Stromal cell of bone marrow (primary cell): ENCODE data around the gene KHNYN.

Source experiments
- DNase-seq: peaks from one replicate; pipeline ENCODE4 v3.0.0-alpha.2; 2012; ENCODE audit warnings: low read depth

The KHNYN gene

GRCh38 chr14:24422694-24423601, 6.8 kb upstream of the KHNYN start:
- DNase-seq: no peak

- peak; percentile 54 for DNase-seq
Measured at GRCh38 chr14:24425704-24426103, 4.0 kb upstream of the KHNYN start.

- no peak for DNase-seq
Measured at GRCh38 chr14:24426150-24426911, 3.4 kb upstream of the KHNYN start.

- no peak for DNase-seq
Measured at GRCh38 chr14:24426912-24427536, 2.7 kb upstream of the KHNYN start.

- no peak for DNase-seq
Measured at GRCh38 chr14:24427537-24428508, 1.9 kb upstream of the KHNYN start.

- DNase-seq: no peak
Measured at GRCh38 chr14:24428628-24429394, 943 bp upstream of the KHNYN start.

GRCh38 chr14:24430143-24430681, 458 bp downstream of the KHNYN start:
- DNase-seq: peak; percentile 73

- peak; percentile 57 for DNase-seq
Measured at GRCh38 chr14:24430682-24431568, 1.2 kb downstream of the KHNYN start.

- peak; percentile 86 for DNase-seq
Measured at GRCh38 chr14:24431569-24432258, 2.0 kb downstream of the KHNYN start.

- DNase-seq: no peak
Measured at GRCh38 chr14:24432259-24433131, 2.7 kb downstream of the KHNYN start.

- DNase-seq: no peak
Measured at GRCh38 chr14:24434036-24434435, 4.3 kb downstream of the KHNYN start.

- no peak for DNase-seq
Measured at GRCh38 chr14:24434676-24435075, 4.9 kb downstream of the KHNYN start.

- no peak for DNase-seq
Measured at GRCh38 chr14:24435192-24435810, 5.5 kb downstream of the KHNYN start.

GRCh38 chr14:24435998-24436354, 6.2 kb downstream of the KHNYN start:
- DNase-seq: no peak

- peak; percentile 77 for DNase-seq
Measured at GRCh38 chr14:24436355-24437019, 6.7 kb downstream of the KHNYN start.

GRCh38 chr14:24437020-24437735, 7.4 kb downstream of the KHNYN start:
- no peak for DNase-seq
